Stimulated activated naive CD8-positive, alpha-beta T cell treated with anti-CD3 and anti-CD28 coated beads, Interleukin-15, Interleukin-2, amounts not matched to agents 100 U/mL and 50 U/mL, for 24 hours (primary cell): ENCODE data around the gene FRS2.

Experiments used
- ATAC-seq: fragments of 150-1000 bp; cut with Tn5 transposase; one replicate; pipeline ENCODE4 v1.10.0; 2021
- DNase-seq: peaks from one replicate; pipeline ENCODE4 v3.0.0; 2021

The FRS2 gene

GRCh38 chr12:69501154-69501895, 31.1 kb downstream of the FRS2 start:
- ATAC-seq = no peak
- DNase-seq = no peak

- no peak for ATAC-seq
- DNase-seq = no peak
Observed at GRCh38 chr12:69502345-69503081, 32.3 kb downstream of the FRS2 start.

GRCh38 chr12:69508091-69508490, 37.9 kb downstream of the FRS2 start:
- ATAC-seq (no peak), DNase-seq (no peak)

GRCh38 chr12:69508621-69509020, 38.4 kb downstream of the FRS2 start:
- ATAC-seq = no peak
- DNase-seq = no peak

- no peak for ATAC-seq
Observed at GRCh38 chr12:69509308-69509736, 39.1 kb downstream of the FRS2 start.

GRCh38 chr12:69509904-69510827, 40.0 kb downstream of the FRS2 start:
- DNase-seq = no peak
- no peak for ATAC-seq

More at GRCh38 chr12:69509308-69509736, 39.1 kb downstream of the FRS2 start:
- no peak for DNase-seq

GRCh38 chr12:69511016-69511415, 40.8 kb downstream of the FRS2 start:
- ATAC-seq (no peak), DNase-seq (no peak)

- DNase-seq = no peak
- no peak for ATAC-seq
Observed at GRCh38 chr12:69511469-69512267, 41.5 kb downstream of the FRS2 start.

GRCh38 chr12:69512820-69513219, 42.6 kb downstream of the FRS2 start:
- ATAC-seq (no peak), DNase-seq (no peak)

- DNase-seq = no peak
- peak; percentile 43 for ATAC-seq
Observed at GRCh38 chr12:69513297-69513696, 43.1 kb downstream of the FRS2 start.

- no peak for DNase-seq
- no peak for ATAC-seq
Observed at GRCh38 chr12:69514111-69514510, 43.9 kb downstream of the FRS2 start.

- no peak for ATAC-seq
- no peak for DNase-seq
Observed at GRCh38 chr12:69514845-69515244, 44.7 kb downstream of the FRS2 start.

GRCh38 chr12:69515394-69515930, 45.3 kb downstream of the FRS2 start:
- DNase-seq (no peak), ATAC-seq (no peak)

GRCh38 chr12:69516950-69517349, 46.8 kb downstream of the FRS2 start:
- ATAC-seq (peak; percentile 28), DNase-seq (no peak)

- no peak for ATAC-seq
- no peak for DNase-seq
Observed at GRCh38 chr12:69517406-69517805, 47.2 kb downstream of the FRS2 start.

GRCh38 chr12:69519871-69520270, 49.7 kb downstream of the FRS2 start:
- DNase-seq (no peak), ATAC-seq (no peak)

GRCh38 chr12:69523433-69524330, 53.5 kb downstream of the FRS2 start:
- no peak for ATAC-seq
- DNase-seq = no peak

GRCh38 chr12:69524331-69524630, 54.1 kb downstream of the FRS2 start:
- no peak for DNase-seq
- no peak for ATAC-seq

GRCh38 chr12:69524755-69525469, 54.7 kb downstream of the FRS2 start:
- ATAC-seq (no peak), DNase-seq (no peak)
